ACHN (cell line): ENCODE results near the gene CXADR.
"Not testable (repeated sequence)": the region's sequence is repeated elsewhere in the genome, so short reads cannot be mapped to it uniquely, and the experiment has no call there.

Source experiments
- DNase-seq: peaks from one replicate; pipeline ENCODE4 v3.0.0-alpha.2; 2015
- in situ Hi-C: cut with HindIII; loops from 2 replicates; pipeline ENCODE4 v1.10.0; 2017; ENCODE audit warnings: low sequenced_read_pairs, low pct_ligation_motif_present, low pct_unique_long_range_greater_than_20kb

CXADR gene

DNA sequence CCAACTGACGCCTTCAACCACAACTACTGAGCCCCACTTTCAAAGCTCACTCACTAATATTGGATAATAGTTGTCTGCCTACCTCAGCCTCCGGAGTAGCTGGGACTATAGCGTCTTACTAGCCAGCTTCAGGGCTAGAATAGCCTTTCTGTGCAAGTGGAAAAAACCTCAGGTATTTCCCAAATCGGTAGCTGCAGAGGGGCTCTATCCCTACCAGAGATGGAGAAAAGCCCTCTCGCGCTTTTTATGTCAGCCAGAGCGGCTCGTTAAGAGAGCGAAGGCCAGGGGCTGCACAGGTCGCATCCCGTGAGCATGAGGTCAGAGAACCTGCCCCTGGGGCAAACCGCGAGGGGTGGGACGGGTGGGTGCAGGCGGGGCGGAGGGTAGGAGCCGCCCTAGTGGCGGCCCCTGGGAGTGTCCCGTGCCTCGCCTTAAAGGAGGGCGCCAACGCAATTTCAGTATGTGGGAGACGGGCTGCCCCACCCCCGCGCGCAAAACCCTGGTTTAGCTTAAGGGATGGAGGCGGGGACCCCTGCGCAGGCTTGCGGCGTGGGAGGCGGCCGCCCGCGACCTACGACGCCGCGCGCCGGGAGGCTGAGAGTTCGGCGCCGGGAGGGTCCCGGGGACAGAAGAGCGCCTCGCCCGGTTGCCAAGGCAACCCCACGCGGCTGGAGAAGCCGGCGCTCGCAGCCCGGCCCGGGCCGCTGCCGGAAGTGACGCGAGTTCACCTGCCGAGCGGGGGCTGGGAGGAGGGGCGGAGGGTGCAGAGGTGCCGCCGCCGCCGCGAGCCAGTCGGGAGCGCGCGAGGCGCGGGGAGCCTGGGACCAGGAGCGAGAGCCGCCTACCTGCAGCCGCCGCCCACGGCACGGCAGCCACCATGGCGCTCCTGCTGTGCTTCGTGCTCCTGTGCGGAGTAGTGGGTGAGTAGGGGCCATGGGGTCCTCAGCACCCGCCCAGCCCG is at the start of gene CXADR:
Gene CXADR, plus strand, starts transcription at position 791 of the 961 bp plus-strand sequence. Its CDS starts 87 bp downstream, at position 878.
- in situ Hi-C loops, result no loop called here
- DNase-seq, result peak; percentile 31

DNA sequence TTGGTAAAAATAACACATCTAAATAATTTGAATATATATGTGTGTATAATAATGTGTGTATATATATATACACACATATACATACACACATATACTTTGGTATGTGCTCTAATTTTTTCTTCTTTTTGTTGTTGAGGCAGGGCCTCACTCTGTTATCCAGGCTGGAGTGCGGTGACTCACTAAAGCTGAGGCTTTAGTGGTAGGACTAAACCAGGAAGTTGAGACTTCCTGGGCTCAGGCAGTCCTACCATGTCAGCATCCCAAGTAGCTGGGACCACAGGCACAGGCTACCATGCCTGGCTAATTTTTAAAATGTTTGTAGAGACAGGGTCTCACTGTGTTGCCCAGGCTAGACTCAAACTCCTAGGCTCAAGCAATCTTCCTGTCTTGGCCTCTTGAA is 46.7 kb upstream of the CXADR start:
- peak; percentile 8 for DNase-seq
- in situ Hi-C loops, result no loop called here

DNA sequence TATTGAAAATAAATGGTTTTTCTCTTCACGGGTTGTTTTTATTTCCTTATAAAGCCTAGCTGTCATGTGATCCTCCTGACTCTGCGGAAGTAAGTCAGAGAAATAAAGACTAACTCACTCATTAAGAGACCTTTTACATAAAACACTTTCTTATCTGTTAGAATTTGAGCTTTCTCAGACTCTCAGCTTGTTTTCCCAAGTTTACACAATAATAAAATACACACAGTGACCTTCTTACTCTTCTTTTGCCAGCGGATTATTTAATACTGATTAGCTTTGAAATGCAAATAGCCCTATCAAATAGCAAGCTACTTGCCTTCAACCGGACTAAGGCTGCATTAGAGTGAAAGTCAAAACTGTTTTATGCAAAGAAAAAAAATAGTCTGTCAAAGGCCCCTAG is 45.5 kb upstream of the CXADR start:
- in situ Hi-C loops, result no loop called here

DNA sequence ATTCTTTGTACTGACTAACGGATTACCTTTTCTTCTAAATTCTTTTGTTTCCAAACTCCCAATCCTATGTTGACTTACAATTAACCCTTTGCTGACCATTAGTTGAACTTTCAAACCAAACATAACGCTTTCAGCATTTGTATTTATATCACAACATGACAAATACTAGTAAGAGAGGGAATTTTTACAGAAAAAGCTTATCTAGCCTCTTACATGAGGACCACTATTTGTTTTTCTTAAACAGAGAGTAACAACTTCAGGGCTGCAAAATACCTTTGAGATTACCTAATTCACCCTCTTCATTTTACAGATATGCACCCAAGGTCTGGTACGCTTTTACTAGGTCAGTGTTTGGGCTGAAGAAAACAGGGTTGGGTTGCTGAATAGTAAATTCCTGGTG is 45.0 kb upstream of the CXADR start:
- DNase-seq, result no peak
- in situ Hi-C loops, result no loop called here

More for the DNA sequence above, 45.5 kb upstream of the CXADR start:
- no peak for DNase-seq

DNA sequence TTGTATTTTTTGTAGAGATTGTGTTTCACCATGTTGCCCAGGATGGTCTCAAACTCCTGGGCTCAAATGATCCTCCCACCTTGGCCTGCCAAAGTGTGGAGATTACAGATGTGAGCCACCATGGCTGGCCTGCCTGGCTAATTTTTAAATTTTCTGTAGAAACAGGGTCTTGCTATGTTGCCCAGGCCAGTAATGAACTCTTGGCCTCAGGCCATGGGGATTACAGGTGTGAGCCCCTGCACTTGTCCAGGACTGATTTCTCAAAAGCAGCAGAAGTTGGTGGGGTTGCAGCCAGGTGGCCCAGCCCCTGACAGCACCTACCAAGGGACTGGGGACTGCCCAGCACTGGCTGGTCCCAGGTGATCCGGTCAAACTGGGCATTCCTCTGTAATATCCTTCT is 44.1 kb upstream of the CXADR start:
- DNase-seq, result no peak
- in situ Hi-C loops, result no loop called here

DNA sequence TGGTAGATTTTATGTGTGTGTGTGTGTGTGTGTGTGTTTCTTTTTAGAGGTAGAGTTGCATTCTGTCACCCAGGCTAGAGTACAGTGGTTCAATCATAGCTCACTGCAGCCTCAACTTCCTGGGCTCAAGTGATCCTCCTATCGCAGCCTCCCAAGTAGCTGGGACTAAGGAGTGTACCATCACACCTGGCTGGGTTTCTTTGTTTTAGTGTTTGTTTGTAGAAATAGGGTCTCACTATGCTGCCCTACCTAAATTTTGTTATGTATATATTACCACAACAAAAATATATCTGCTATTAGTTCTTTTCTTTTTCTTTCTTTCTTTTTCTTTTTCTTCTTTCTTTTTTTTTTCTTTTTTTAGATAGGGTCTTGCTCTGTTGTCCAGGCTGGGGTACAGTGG is 43.1 kb upstream of the CXADR start:
- in situ Hi-C loops, result no loop called here
- no peak for DNase-seq

DNA sequence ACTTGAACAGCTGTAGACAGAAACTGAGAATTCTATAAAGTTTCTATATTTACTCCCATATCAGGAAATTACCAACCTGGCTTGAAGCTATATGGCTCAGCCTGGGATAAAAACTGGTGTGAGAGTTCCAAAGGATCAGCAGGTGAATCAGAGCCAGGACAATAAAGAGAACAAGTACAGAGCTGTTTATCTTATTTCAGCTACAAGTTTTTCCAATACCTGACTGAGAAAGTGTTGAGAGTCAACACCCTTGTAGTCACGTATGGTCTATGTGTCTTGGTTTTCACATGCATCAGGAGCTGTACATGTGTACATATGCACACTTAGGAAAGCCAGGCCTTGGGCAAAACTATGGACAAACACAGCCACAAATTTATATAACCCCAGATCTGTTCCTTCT is 40.7 kb upstream of the CXADR start:
- in situ Hi-C loops, result no loop called here

DNA sequence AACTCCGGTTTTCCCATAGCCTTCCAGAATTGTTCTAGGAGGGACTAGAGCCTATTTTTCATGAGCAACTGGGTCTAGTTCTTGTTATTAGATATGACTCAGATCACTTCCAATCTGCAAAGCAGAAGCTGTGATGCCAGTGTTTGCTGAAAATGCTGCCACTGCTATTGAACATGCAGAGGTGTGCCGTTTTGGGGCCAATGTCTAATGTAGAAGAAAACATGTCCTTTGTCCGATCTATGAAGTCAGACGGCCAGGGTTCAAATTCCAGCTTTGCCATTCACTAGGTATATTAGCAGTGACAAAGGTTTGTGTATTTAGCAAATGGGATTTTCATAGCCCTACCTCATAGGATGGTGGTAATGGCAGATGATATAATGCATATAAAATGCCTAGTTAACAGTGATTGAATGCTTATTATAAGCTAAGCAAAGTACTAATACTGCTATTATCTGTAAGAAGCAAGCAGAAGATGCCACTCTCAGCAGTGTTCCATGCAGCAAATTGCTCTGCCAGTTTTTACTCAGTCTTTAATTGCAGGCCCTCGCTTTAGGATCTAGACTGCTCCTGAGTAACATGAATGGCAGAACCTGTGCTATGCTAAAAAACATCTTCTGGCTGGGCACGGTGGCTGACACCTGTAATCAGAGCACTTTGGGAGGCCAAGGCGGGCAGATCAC is 40.1 kb upstream of the CXADR start:
- no peak for DNase-seq
- in situ Hi-C loops, result no loop called here

More for the DNA sequence above, 40.7 kb upstream of the CXADR start:
- DNase-seq, result no peak

DNA sequence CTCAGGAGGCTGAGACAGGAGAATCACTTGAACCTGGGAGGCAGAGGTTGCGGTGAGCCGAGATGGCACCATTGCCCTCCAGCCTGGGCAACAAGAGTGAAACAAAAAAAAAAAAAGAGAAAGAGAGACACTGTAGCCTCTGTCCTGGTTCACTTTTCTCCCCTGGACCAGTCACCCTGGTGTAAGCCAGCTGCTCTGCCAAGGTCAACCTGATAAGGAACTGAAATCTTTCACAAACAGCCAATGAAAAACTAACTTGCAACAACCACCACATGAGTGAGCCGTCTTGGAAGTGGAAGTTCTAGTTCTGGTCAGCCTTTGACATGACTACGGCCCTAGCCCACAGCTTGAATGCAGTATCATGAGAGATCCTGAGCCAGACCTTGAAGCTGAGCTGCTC is 36.8 kb upstream of the CXADR start:
- in situ Hi-C loops, result no loop called here
- DNase-seq, result no peak

DNA sequence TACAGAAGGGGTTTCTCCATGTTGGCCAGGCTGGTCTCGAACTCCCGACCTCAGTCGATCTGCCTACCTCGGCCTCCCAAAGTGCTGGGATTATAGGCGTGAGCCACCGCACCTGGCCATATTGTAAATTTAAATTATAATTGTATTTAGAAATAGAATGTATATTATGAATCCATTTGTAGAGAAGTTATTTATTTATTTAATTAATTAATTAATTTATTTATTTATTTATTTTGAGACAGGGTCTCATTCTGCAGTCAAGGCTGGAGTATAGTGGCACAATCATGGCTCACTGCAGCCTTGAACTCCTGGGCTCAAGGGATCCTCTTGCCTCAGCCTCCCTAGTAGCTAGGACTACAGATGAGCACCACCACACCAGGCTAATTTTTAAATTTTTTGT is 34.7 kb upstream of the CXADR start:
- in situ Hi-C loops, DNase-seq: not testable (repeated sequence)

DNA sequence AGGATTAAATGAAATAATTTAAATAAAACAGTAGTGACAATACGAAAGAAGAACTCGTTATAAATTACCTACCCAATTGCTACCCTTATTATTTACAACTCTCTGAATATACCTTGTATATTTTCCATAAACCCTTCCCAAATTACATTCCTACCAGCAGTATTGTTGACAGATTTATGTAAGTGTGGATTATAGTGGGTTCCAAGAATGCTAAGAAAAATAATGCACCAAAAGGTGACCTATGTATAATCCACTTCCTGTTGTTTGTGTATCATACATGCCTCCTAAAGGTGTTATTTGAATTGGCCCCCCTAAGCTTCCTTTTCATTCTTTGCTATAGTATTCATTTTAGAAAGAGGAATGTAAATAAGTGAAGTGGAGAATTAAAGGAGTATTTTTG is 33.2 kb upstream of the CXADR start:
- DNase-seq, result no peak
- in situ Hi-C loops, result no loop called here

DNA sequence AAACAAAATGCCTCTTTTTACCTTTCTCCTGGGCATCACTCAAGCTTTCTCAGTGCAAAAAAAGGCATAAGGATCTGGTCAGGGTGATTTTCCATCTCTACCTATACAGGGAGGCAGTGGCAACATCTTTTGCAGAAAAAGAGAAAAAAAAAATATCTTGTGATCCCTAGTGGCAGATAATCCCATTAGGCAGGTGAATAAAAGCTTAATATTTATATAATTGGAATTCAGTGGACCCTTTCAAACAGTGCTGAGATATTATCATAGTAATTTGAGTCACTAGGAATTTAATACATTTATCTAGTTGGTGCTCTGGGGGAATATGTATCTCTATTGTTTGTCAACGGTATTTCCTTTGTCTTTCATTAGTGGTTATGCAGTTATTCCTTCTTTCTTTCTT is 29.9 kb upstream of the CXADR start:
- no peak for DNase-seq
- in situ Hi-C loops, result no loop called here

DNA sequence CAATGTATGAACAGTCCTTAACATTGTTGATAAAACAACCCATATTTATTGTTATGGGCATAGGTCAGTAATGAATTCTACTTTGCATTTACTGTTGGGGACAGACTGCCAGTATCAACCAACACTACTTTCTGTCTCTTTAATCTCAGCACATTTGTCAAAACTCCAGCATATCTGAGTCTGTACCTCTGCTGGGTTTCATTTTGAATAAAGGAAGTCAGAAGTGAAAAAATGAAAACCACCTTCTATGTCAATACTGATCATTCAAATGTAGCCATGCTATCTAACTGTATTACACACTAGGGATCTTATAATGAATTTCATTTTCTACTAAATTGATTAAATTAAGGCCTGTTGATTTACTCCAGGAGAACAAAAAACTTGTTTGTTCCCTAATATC is 24.2 kb upstream of the CXADR start:
- no peak for DNase-seq
- in situ Hi-C loops, result no loop called here

DNA sequence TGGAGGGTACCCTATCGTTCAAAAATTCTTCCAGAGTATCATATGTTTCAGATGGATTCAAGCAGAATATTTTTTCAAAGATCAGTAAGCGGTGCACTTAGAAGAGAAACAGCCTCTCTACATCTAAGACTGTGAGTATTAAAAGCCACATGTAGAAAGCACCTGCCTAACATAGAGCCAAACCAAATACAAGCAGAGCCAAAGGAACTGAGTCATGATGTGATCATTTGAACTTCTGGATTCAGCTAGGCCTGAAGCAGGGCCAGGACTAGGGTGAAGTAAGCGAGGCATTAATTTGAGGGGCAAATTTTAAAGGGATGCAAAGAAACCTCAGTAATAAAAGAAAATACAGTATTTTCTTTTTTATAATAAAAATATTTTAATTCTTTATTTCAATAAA is 23.3 kb upstream of the CXADR start:
- in situ Hi-C loops, DNase-seq: not testable (repeated sequence)

DNA sequence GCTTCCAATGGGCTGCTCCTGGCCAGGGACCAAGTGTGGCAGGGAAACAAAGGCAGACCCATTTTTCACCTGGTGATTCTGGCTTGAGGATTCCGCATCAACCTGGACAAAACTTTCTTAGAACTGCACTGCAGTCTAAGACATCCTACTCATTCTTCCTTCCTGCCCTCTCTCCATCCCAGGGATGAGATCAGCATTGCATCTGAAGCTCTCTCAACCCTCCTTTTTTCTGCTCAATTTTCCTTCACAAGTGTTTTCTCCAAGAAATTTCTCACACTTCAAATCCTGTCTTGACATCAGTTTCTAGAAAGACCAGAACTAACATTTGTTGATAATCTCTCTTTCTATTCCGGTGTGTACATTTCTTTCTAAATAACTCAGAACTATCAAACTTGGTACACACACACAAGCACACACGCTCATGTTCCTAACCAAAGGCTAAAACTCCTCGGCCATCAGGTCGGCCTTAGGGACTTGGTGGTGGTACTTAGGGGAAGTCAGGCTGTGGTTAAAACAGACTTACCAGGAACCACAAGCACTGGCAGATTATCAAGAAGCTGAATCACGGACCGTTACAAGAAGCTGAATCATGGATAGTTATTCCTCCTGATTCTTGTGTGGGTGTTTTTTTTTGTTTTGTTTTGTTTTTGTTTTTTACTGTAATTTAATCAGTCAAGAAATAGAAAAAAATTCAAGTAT is 21.0 kb upstream of the CXADR start:
- in situ Hi-C loops, result no loop called here
- DNase-seq, result peak; percentile 87

DNA sequence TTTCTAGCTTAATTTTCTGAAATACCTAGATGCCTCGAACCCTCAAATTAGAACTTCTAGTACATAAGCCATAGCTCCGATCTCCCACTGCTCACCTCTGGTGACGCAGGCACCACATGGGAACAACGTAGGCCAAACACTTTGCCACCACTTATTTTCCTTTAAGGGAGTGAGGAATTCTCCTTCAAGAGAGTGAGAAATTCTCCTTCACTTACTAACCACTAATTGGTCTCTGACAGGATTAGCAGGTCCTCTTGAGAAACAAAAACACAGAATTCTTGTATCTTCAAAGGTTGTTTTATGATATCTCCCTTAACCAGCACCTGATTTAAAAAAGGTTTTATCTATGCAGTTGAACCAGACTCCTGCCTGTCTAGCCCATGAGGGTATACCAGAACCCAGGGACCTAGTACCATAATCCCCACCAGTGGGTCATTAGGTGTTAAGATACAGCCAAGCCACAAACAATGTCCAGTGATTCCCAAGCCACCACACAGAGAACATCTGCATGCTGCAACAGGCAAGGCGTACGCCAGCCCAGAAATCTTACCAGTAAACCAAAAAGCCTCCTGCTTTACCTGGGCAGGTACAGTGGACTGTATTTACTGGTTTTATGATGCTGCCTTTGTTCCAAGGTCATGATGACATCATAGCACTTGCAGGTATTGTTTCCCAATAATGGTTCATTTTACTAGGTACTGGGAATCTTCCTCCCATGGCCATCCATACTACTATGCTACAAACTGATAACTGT is 20.3 kb upstream of the CXADR start:
- DNase-seq, result no peak
- in situ Hi-C loops, result no loop called here

DNA sequence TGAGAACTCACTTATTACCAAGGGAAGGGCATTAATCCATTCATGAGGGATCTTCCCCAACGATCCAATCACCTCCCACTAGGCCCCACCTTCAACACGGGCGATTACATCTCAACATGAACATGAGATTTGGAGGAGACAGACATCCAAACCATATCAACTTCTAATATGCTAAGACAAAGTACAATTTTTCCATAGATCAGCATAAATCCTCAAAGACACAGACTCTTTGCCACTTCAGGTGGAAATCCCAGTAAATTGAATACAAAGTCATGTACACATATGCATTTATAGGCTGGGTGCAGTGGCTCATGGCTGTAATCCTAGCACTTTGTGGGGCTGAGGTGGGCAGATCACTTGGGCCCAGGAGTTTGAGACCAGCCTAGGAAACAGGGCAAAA is 18.8 kb upstream of the CXADR start:
- in situ Hi-C loops, result no loop called here
- DNase-seq, result no peak

DNA sequence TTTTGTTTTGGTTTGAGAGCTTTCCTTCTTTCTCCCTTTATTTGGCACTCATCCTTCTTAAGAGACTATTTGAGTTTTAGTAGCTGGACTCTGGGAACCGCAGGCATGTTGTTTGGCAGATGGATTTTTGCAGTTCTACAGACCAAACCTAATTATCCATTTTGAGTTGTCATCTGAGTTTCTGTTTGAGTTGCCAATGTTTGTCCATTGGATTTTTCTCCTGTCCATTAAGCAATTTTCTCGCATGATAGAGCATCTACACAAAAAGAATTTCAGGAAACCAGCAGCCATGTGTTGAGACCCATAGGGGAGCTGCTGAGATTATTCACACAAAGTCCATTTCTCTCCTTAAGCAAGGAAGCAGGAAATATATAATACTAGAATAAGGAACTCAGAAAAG is 17.2 kb upstream of the CXADR start:
- in situ Hi-C loops, result no loop called here
- no peak for DNase-seq

DNA sequence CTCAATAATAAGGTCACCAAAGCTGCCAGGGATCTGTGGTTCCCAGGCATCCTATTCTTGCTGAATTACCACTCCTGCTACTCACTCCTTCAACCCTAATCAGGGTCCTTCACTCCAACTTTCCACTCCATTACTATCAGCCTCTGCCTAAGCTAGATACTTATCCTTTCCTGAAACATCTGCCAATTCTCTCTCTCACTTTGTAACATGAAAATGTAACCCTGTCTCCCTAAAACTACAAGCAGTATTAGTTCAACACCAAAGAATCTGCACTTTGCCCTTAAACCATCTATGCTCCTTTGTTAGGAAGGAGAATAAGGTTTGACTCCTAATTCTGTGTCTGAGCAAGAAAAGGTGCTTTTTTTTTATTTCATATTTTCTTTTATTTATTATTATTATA is 15.5 kb upstream of the CXADR start:
- no peak for DNase-seq
- in situ Hi-C loops, result no loop called here
